ENCODE results near the gene TAMALIN.

TAMALIN gene

DNA sequence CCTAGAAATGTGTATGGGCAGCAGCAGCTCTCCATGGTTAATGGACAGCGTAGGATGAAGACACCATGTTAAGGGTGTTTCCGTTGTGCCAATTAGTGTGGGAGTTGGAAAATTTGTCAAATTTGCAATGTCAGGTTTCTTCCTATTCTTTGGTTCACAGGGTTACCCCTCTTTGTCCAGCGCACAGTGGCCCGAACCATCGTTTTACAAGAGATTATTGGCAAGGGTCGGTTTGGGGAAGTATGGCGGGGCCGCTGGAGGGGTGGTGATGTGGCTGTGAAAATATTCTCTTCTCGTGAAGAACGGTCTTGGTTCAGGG is 26.0 kb upstream of the TAMALIN start:
- DNase-seq, result no peak

DNA sequence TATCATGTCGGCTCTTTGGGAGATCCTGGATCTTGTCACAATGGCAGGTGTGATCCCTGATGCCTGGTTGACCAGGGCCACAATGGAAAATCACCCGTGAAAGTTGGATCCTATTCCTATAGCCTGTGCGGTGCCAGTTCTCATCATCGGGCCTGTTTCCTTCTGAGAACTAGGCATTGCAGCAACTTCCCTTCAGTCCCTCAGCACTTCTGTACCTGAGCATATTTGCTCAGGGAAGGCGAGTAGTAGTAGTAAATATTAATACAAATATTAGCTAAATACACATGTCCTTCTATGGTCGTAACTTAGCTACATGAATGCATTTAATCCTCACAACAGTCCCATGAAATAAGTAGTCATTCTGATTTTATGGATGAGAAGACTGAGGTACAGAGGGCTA is 22.1 kb upstream of the TAMALIN start:
- DNase-seq, result no peak

DNA sequence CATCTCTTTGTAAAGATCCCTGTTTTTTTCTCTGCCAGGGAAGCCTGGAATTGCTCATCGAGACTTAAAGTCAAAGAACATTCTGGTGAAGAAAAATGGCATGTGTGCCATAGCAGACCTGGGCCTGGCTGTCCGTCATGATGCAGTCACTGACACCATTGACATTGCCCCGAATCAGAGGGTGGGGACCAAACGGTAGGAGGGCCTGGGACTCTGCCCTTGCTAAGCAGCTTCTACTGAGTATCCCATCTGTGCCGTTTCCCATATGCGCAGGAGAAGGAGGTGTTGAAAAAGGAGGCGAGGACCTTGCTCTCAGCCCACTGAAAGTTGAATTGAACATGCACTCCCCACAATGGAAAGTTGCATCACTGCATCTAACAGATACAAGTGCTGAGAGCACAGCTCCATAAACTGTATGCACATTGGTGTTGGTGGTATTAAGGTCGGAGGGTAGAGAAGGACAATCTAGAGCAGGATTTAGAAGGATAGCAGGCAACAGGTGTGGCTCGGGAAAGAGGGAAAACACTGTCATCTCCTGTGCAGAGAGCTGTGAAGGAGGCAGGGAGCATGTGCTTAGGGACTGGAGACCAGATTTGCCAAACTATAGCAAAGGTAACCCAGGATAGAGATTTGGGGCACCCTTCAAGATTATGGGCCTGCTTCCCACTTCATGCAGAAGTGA is 21.5 kb upstream of the TAMALIN start:
- DNase-seq, result no peak

DNA sequence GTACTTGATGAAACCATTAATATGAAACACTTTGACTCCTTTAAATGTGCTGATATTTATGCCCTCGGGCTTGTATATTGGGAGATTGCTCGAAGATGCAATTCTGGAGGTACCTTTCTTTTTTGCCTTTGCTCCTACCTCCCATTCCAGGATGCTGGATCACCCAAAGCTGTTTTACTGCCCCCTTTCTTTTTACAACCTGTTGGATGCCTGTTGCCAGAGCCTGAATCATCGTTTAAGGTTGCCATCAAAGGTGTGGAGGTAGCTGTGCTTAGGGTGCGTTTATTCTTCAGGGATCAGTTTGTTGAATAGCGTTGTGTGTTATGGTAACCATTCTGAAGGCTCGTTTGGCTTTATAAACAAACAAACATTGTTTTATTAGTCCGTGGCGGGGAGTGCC is 19.9 kb upstream of the TAMALIN start:
- no peak for DNase-seq

DNA sequence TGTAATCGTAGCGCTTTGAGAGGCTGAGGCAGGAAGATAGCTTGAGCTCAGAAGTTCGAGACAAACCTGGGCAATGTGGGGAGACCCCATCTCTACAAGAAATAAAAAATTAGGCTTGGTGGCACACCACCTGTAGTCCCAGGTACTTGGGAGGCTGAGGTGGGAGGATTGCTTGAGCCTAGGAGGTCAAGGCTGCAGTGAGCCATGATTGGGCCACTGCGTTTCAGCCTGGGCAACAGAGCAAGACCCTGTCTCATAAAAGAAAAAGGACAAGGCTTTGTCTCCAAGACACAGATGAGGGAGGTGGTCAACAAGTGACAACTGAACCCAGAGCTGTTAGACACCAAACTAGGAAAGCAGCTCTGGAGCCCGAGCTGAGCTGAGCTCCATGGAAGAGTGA is 14.5 kb upstream of the TAMALIN start:
- no peak for DNase-seq

DNA sequence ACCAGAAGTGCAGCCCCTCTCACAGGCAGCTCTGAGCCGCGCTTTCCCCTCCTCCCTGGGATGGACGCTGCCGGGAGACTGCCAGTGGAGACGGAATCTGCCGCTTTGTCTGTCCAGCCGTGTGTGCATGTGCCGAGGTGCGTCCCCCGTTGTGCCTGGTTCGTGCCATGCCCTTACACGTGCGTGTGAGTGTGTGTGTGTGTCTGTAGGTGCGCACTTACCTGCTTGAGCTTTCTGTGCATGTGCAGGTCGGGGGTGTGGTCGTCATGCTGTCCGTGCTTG is 12.3 kb upstream of the TAMALIN start:
- no peak for DNase-seq

DNA sequence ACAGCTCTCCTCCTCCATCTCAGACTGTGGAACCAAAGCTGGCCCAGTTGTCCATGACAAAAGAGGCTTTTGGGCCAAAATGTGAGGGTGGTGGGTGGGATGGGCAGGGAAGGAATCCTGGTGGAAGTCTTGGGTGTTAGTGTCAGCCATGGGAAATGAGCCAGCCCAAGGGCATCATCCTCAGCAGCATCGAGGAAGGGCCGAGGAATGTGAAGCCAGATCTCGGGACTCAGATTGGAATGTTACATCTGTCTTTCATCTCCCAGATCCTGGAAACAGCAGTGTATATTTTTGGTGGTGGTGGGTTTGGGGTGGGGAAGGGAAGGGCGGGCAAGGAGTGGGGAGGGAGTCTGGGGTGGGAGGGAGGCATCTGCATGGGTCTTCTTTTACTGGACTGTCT is 11.8 kb upstream of the TAMALIN start:
- no peak for DNase-seq

DNA sequence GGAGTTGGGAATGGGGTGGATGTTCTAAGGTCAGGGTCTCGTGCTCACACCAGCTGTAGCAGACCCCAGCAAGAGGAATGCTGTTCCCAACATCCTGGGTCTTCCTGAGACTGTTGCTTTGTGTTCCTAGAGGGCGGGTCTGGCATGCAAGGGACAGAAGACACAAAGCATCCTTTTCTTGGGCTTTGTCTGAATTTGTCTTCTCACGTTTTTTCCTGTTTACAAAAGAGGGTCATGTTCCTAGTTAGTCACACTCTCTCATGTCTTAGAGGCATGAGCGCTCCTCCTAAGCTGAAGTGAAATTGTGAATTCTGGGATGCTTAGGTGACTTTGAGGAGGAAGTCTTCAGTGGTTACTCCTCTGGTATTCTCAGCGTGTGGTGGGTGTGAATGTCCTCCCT is 9.6 kb upstream of the TAMALIN start:
- no peak for DNase-seq

DNA sequence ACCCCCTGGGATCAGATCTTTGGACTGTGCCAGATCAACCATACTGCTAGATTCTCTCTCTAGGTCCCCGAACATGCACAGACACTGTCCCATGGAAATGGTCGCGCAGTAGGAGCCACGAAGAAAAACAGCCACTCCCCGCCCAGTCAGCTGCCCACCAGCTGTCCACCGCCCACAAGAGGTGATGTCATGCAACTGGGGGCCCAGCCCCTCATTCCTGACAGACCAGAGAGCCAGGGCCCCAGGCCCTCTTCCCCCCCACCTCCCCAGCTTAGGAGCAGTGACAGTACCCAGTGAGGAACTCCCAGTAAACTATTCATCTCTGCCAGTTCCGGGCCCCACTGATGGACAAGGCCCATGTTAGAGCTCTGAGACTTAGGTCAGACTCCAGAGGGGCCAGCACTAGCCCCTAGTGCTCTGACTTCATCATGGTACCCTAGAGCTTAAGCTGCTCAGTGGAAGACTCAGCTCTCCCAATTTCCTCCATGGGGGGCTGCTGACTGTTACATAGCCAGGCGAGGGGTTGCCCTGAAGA is 3.7 kb upstream of the TAMALIN start:
- no peak for DNase-seq

DNA sequence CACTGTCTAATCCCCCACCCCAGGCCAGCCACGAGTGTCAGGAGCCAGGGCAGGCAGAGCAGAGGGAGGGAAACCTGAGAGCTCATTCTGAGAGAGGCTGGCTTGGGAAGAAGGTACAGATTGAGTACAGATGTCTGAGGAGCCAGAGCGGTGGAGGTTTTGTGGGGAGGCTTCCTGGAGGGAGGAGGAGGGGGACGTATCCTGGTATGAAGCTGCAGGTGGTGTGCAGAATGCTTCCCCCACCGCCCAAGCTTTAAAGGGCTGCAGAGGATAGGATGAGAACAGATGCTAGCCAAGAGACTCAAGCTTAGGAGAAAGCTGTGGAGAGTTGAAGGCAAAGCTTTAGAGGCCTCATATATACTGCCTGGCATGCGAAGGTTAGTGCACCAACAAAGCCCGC is 3.2 kb upstream of the TAMALIN start:
- no peak for DNase-seq

DNA sequence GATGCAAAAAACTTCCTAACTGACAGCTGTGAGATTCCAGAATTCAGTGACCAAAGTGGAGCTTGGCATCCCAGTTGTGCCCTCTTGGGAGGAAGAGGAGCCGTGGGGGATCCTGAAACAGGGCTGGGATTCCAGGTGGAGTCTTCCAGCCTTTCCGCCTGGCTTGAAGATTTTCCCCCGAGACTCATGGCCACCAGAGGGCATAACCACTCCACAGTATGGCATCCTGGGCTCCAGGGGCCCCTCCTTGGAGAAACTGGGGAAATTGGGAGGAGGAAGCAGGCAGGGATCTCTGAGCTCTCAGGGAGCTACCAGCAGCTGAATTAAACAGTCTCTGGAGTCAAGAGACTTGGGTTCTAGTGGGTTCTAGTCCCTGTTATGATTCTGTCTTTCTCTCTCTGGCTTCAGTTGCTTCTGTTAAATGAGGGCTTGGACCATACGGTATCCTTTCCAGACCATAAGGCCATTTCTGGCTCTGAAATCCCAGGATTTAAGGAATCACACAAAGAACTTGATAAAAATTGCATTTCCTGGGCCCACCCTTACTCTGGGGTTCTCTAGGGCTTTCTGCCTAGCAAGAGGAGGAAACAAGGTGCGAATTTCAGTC is 2.6 kb upstream of the TAMALIN start:
- peak in 50 of 58 donors; percentile 11 to 75 (median 50) for DNase-seq

DNA sequence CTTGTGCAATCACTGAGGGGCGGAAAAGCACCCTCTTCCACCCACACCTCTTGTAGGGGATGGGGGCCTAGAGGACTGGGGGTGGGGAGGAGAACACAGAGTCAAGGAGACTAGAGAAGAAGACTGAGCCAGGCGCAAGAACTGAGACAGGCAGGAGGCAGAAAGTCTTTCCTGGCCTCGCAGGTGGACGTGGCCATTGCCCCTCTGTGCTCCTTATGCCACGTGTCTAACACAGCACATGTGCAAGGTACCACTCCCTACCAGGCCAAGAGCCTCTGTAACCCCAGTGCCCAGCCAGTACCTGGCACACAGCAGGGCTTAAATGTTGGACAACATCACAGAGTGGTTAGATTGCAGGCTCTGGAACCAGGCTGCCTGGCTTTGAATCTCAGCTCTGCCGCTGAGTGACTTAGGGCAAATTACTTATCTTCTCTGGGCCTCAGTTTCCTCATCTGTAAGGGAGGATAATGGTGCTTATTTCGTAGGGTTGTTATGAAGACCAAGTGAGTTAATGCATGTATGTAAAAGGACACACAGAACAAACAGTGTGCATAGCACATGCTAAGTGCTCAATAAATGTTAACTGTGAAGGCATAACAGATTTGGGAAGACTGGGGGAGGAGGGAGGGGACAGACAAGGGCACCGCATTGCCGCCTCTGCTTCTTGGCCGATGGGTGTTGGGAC is 1.4 kb upstream of the TAMALIN start:
- DNase-seq, result no peak

DNA sequence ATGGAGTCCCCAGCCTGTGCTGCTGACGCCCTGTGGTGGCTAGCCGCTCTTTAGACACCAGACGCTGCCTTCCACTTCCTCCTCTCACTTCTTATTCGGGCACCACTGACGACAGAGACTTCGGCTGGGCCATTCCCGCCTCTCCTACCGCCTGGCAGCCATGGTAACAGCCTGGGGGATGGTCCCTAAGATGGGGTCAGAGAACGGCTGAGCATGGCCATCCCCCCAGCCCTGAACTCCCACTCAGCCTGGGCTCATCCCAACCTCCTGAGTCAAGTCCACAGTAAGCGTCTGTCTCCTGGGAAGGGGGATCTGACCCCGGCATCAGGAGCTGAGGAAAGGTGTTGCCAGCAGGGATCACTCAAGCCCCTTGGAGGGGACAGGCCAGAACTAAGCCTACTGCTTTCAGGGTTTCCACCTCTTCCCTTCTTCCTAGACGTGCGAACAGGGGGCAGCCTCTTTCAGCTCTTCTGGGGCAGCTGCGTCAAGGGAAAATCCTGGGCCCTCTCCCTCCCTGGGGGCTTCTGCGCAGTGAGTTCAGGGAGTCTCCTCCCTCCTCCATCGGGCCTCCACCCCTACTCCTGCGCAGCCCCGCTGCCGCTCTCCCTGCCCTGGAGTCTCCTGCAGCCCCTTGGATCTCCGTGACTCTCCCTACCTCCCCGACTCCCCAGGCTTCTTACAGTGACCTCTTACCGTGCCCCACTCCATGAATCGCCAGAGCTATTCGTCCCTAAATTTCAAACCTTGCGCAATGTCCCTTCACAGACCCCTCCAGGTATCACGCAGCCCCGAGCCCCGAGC is 643 bp upstream of the TAMALIN start:
- peak in 43 of 58 donors; percentile 23 to 77 (median 49) for DNase-seq

DNA sequence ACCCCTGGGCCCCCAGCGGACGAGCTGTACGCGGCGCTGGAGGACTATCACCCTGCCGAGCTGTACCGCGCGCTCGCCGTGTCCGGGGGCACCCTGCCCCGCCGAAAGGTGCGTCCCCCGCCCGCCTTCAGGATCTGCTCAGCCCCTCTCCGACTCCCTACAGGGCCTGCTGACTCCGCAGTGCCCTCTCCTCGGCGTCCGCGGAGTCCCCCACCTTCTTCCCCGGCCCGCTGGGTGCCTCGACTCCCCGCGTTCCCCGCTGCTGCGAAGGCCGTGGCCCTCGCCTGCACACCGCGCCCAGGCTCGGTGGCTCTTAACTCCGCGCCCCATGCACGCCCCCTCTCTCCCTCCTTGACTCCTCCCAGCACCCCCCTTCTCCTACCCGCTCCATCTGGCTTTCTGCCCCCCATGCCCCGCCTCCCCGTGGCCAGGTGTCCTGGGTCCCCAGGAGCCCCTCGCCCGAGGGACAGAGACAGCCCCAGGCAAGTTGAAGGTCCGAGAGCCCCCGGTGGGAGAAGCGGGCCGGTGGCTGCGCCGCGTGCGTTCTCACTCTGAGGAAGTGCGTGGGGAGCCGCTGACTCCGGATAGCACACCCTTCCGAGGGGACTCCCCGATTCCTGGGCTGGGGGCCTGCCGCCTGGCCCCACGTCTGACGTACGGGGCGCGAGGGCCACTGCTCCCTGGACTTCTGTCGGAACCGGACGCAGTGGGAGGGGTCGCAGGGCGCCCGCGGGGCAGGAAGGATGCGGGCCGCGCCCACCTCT is 594 bp downstream of the TAMALIN start:
- no peak for DNase-seq

DNA sequence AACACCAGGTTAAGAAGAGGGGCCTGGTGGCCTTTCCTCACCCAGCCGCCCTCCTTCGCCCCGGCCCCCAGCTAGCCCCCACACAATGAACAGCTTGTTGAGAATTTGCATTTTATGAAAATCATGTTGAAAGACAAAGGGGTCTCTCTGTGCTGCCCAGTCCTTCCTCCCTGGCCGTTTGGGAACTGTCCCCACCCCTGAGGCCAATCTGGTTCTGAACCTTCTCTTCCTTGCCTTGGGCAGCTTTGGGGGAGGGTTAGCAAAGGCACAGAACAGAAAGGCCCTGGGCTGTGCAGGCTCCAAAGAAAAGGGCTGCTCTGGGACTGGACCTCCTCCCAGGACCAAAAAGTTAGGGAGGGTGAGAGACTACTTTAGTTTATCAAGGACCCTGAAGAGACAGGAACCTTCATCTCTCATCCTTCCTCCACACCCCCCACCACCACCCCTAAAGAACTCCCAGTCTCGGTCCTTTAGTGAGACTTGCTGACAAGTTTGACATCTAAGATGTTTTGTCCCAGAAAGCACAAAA is 1.3 kb downstream of the TAMALIN start:
- DNase-seq, result no peak

DNA sequence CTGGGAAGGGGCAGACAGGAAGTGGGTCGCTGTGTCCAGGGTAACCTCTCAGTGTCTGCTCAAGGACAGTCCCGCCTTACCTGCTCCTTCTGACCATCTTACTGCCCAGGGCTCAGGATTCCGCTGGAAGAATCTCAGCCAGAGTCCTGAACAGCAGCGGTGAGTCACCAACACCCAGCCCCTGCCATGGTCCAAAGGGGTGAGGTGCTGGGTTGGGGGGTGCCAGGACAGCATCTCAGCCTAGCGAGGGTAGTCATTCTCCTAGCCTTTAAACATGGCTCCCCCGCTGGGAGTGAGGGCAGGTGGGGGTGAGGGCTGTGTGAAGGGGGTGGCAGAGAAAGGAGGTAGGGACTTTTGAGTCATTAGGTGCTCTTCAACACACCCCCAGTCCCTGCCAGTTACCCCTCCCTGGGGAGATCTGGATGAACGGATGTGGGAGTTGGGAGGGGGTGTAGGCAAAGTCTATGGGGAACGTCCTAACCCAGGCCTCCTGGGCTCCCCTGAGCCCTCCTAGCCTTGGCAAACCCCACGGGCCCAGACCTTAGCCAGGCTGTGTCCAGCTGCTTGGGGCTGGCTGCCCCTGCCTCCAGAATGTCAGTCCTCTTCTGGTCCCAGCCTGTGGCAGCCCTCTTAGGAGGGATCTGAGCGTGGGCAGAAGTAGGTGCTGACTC is 2.5 kb downstream of the TAMALIN start:
- DNase-seq, result no peak

DNA sequence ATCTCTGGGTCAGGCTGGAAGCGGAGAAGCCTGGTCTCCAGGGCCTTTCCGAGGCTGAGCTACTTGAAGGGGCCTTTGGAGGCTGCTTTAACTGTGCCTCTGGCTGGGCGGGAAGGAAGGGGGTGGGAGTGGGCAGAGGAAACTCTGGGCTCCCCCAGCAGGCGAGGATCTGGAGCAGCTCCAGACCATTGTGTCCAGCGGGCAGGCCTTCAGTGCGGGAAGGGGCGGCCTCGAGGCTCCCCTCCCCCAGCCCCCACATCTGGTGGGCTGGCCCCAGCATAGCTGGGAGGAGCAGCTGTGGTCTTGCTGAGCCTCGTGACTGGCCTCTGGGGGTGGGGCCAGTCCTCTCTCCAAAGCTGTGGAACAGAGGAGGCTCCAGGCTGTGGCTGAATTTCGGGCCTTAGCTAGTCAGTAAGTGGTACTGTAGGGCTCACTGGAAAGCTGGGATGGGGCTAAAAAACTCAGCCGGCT is 3.4 kb downstream of the TAMALIN start:
- peak in 48 of 58 donors; percentile 30 to 89 (median 62) for DNase-seq

DNA sequence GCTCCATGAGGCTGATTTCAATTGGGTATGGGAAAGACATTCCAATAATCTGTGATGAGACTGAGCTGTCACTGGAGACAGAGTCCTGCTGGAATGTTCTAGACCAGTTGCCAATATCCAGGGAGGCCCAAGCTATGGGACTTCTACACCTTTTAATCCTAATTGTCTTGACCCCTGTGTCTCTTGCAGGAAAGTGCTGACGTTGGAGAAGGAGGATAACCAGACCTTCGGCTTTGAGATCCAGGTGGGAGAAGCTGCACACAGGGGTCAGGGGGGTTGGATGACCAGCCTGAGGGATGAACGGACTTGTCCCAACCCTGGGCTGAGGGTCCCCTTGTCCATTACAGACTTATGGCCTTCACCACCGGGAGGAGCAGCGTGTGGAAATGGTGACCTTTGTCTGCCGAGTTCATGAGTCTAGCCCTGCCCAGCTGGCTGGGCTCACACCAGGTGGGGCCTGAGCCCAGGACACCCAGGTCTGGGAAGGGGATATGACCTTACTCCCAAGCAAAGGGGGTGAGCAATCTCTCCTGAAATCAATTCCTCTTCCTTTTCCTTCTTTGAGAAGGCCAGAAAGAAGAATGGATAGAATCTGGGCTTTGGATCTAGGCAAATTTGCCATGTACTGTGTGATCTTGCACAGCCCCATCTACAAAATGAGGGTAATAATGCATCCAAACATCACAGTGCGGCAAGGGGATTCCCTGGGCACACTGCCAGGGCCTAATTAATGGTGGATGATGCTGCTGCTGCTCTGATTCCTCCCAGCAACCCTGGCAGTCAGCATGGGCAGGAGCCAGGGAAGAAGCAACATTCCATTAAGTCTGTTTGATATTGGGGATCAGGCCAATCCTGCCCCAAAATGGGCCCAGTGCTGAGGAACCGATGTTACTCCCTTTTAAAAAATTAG is 4.2 kb downstream of the TAMALIN start:
- peak in 3 of 58 donors; percentile 15 to 36 (median 26) for DNase-seq

DNA sequence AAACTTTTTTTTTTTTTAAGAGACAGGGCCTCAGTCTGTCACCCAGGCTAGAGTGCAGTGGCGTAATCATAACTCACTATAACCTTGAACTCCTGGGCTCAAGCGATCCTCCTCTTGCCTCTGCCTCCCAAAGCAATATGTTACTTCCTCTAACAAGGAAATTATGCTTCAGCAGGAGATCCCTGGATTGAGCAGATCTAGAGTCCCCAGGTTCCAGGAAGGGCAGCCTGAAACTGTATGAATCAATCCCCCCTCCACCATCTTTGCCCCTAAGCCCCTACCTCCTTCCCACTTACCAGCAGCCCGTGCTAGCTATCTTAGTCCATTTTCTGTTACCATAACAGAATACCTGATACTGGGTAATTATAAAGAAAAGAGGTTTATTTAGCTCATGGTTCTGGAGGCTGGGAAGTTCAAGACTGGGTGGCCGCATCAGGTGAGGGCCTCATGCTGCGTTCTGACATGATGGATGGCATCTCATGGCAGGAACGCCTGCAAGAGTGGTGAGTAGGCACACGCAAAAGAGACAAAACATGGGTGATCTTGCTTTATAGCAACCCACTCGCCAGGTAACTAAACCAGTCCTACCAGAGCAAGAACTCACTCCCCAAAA is 5.0 kb downstream of the TAMALIN start:
- no peak for DNase-seq
